MM.1S (cell line): Measurements from ENCODE around the gene TSC22D3.

Experiments used
- DNase-seq: peaks from one replicate; pipeline ENCODE4 v3.0.0-alpha.2; 2015
- H2AFZ ChIP-seq: fragments of 300-600 bp; sonication (generic); 2 replicates; pipeline ENCODE4 v1.6.0; 2016; ENCODE audit warnings: antibody characterized with exemption, low read length
- H3F3A ChIP-seq: fragments of 300-600 bp; sonication (generic); 2 replicates; pipeline ENCODE4 v1.6.1; 2016; ENCODE audit warnings: mild to moderate bottlenecking, antibody characterized with exemption, low read length, moderate library complexity, mixed read lengths; ENCODE audit not compliant: insufficient read depth
- H3K27ac ChIP-seq: fragments of 300-600 bp; sonication (generic); 2 replicates; pipeline ENCODE4 v1.5.1; 2016; ENCODE audit warnings: mild to moderate bottlenecking, low read length
- H3K27me3 ChIP-seq: fragments of 300-600 bp; sonication (generic); replicated peaks from 2 replicates; pipeline ENCODE4 v1.6.0; 2016; ENCODE audit warnings: low read length; ENCODE audit not compliant: insufficient read depth
- H3K36me3 ChIP-seq: fragments of 300-600 bp; sonication (generic); replicated peaks from 2 replicates; pipeline ENCODE4 v1.6.1; 2016; ENCODE audit warnings: mild to moderate bottlenecking, low read length, mixed read lengths; ENCODE audit not compliant: insufficient read depth
- H3K4me1 ChIP-seq: fragments of 300-600 bp; sonication (generic); 2 replicates; pipeline ENCODE4 v1.6.1; 2016; ENCODE audit warnings: low read length, mixed read lengths
- H3K4me2 ChIP-seq: fragments of 300-600 bp; sonication (generic); 2 replicates; pipeline ENCODE4 v1.6.0; 2016; ENCODE audit warnings: low read depth, low read length
- H3K4me3 ChIP-seq: fragments of 300-600 bp; sonication (generic); 2 replicates; pipeline ENCODE4 v1.5.1; 2016; ENCODE audit warnings: low read length, mixed read lengths
- H3K79me2 ChIP-seq: fragments of 300-600 bp; sonication (generic); 2 replicates; pipeline ENCODE4 v1.6.1; 2016; ENCODE audit warnings: mixed run types, low read length, mixed read lengths
- H3K9ac ChIP-seq: fragments of 300-600 bp; sonication (generic); 2 replicates; pipeline ENCODE4 v1.6.1; 2016; ENCODE audit warnings: low read length, mixed read lengths
- H3K9me2 ChIP-seq: fragments of 300-600 bp; sonication (generic); replicated peaks from 2 replicates; pipeline ENCODE4 v1.6.1; 2016; ENCODE audit warnings: mild to moderate bottlenecking, low read length, mixed read lengths; ENCODE audit not compliant: insufficient read depth
- H3K9me3 ChIP-seq: fragments of 300-600 bp; sonication (generic); replicated peaks from 2 replicates; pipeline ENCODE4 v1.6.1; 2016; ENCODE audit warnings: mild to moderate bottlenecking, low read length, mixed read lengths; ENCODE audit not compliant: insufficient read depth
- H4K20me1 ChIP-seq: fragments of 300-600 bp; sonication (generic); 2 replicates; pipeline ENCODE4 v1.6.1; 2016; ENCODE audit warnings: mild to moderate bottlenecking, low read length, moderate library complexity, mixed read lengths; ENCODE audit not compliant: insufficient read depth
- CTCF ChIP-seq: fragments of 300-600 bp; sonication (generic); IDR thresholded peaks from 2 replicates; pipeline ENCODE4 v1.5.1; 2016; ENCODE audit warnings: antibody characterized with exemption, low read length, mixed read lengths
- EZH2 ChIP-seq: fragments of 300-600 bp; sonication (generic); optimal IDR thresholded peaks from 2 replicates; pipeline ENCODE3; 2017; ENCODE audit warnings: low read depth, mild to moderate bottlenecking, antibody characterized with exemption, low read length, mixed read lengths
- EZH2phosphoT487 ChIP-seq: fragments of 300-600 bp; sonication (generic); IDR thresholded peaks from 2 replicates; pipeline ENCODE4 v1.6.1; 2018; ENCODE audit warnings: antibody characterized with exemption, low read length

TSC22D3 gene

GRCh38 chrX:107752714-107753113 is 22.9 kb downstream of the TSC22D3 start:
- Histone ChIP-seq H3K4me1 (no peaks in the 10 kb centered on the region), H3K79me2 (no peaks in the 10 kb centered on the region), H3K27ac (no peak overlapping the region), H3F3A (no peaks in the 10 kb centered on the region), H2AFZ (no peak overlapping the region), H3K36me3 (no peaks in the 10 kb centered on the region), H3K4me3 (no peak overlapping the region), H3K9me3 (no peaks in the 10 kb centered on the region), H3K27me3 (no peaks in the 10 kb centered on the region), H3K9ac (no peak overlapping the region), H3K9me2 (no peaks in the 10 kb centered on the region), H4K20me1 (no peaks in the 10 kb centered on the region), H3K4me2 (no peak overlapping the region)
- no peak for DNase-seq
- TF ChIP-seq EZH2 (no peak), CTCF (no peak), EZH2phosphoT487 (no peak)

GRCh38 chrX:107752043-107752442 is 23.5 kb downstream of the TSC22D3 start:
- Histone ChIP-seq H3K4me2 (no peak overlapping the region), H3K4me1 (no peaks in the 10 kb centered on the region), H3K36me3 (no peaks in the 10 kb centered on the region), H3K9me2 (no peaks in the 10 kb centered on the region), H3K4me3 (no peak overlapping the region), H2AFZ (no peak overlapping the region), H3F3A (no peaks in the 10 kb centered on the region), H3K9ac (no peak overlapping the region), H3K27ac (no peak overlapping the region), H3K27me3 (no peaks in the 10 kb centered on the region), H3K9me3 (no peaks in the 10 kb centered on the region), H3K79me2 (no peaks in the 10 kb centered on the region), H4K20me1 (no peaks in the 10 kb centered on the region)
- no peak for DNase-seq
- no peak for TF ChIP-seq EZH2phosphoT487
- no peak for TF ChIP-seq CTCF
- no peak for TF ChIP-seq EZH2

- H3K4me1 ChIP-seq = no peaks in the 10 kb centered on the region
Observed at GRCh38 chrX:107750861-107751445, 24.6 kb downstream of the TSC22D3 start.

More at GRCh38 chrX:107750861-107751445, 24.6 kb downstream of the TSC22D3 start:
- Histone ChIP-seq H3F3A (no peaks in the 10 kb centered on the region), H4K20me1 (no peaks in the 10 kb centered on the region), H3K4me3 (no peak overlapping the region), H3K9ac (no peak overlapping the region), H3K9me2 (no peaks in the 10 kb centered on the region), H2AFZ (no peak overlapping the region), H3K36me3 (no peaks in the 10 kb centered on the region), H3K27ac (no peak overlapping the region), H3K27me3 (no peaks in the 10 kb centered on the region), H3K9me3 (no peaks in the 10 kb centered on the region), H3K4me2 (no peak overlapping the region), H3K79me2 (no peaks in the 10 kb centered on the region)
- no peak for TF ChIP-seq EZH2phosphoT487
- TF ChIP-seq EZH2 = no peak
- TF ChIP-seq CTCF = no peak
- DNase-seq = no peak
